Mononuclear cell (primary cell): ENCODE measurements around the gene NBPF1. TPM values are rescaled to one million over a fixed set of nuclear protein-coding genes. Genes with fewer than 3 reads are reported as not detected.
"Not testable (repeated sequence)": the region's sequence is repeated elsewhere in the genome, so short reads cannot be mapped to it uniquely, and the experiment has no call there.

ENCODE experiments used
- H3K27me3 ChIP-seq: 2 replicates; pipeline ENCODE4 v1.6.0; 2011; ENCODE audit warnings: low read length, control low read depth; ENCODE audit not compliant: insufficient read depth
- H3K4me1 ChIP-seq: 2 replicates; pipeline ENCODE4 v1.5.1; 2011; ENCODE audit warnings: mild to moderate bottlenecking, low read length, control low read depth; ENCODE audit not compliant: insufficient read depth
- H3K4me3 ChIP-seq: 2 replicates; pipeline ENCODE4 v1.5.1; 2011; ENCODE audit warnings: mild to moderate bottlenecking, low read length, moderate library complexity
- H3K9me3 ChIP-seq: 2 replicates; pipeline ENCODE4 v1.5.1; 2011; ENCODE audit warnings: low read depth, mild to moderate bottlenecking, control low read depth, low read length
- total RNA-seq: library from RNA; depleted of rRNA; stranded (reverse); fragments of >200 nt; gene quantifications from one replicate; pipeline ENCODE4 v1.2.3, GENCODE V29; 2012

The NBPF1 gene
- total RNA-seq, 1 donor: 15.4 TPM

GRCh38 chr1:16631248-16632043 lies 18.1 kb upstream of the NBPF1 start:
- Histone ChIP-seq H3K4me1 (no peaks in the 10 kb centered on the region), H3K27me3 (no peaks in the 10 kb centered on the region), H3K4me3 (no peak overlapping the region), H3K9me3 (no peaks in the 10 kb centered on the region)

- Histone ChIP-seq H3K4me3 (no peak overlapping the region), H3K4me1 (no peaks in the 10 kb centered on the region), H3K9me3 (no peaks in the 10 kb centered on the region), H3K27me3 (no peaks in the 10 kb centered on the region)
Measured at GRCh38 chr1:16630661-16631247, 17.4 kb upstream of the NBPF1 start.

GRCh38 chr1:16629916-16630530 lies 16.7 kb upstream of the NBPF1 start:
- not testable (repeated sequence) for H3K27me3 ChIP-seq, H3K9me3 ChIP-seq, H3K4me1 ChIP-seq, H3K4me3 ChIP-seq

GRCh38 chr1:16628361-16629111 lies 15.2 kb upstream of the NBPF1 start:
- Histone ChIP-seq H3K4me3 (no peak overlapping the region), H3K4me1 (no peaks in the 10 kb centered on the region), H3K27me3 (no peaks in the 10 kb centered on the region), H3K9me3 (no peaks in the 10 kb centered on the region)

- not testable (repeated sequence) for H3K9me3 ChIP-seq, H3K4me3 ChIP-seq, H3K4me1 ChIP-seq, H3K27me3 ChIP-seq
Measured at GRCh38 chr1:16626409-16626983, 13.1 kb upstream of the NBPF1 start.

- H3K4me1 ChIP-seq: no peaks in the 10 kb centered on the region
- no peak overlapping the region for H3K4me3 ChIP-seq
- no peaks in the 10 kb centered on the region for H3K9me3 ChIP-seq
- H3K27me3 ChIP-seq: no peaks in the 10 kb centered on the region
Measured at GRCh38 chr1:16625497-16626408, 12.4 kb upstream of the NBPF1 start.

- not testable (repeated sequence) for H3K4me1 ChIP-seq, H3K27me3 ChIP-seq, H3K4me3 ChIP-seq, H3K9me3 ChIP-seq
Measured at GRCh38 chr1:16623812-16624719, 10.7 kb upstream of the NBPF1 start.

GRCh38 chr1:16623337-16623736 lies 10.0 kb upstream of the NBPF1 start:
- H3K4me1 ChIP-seq, H3K4me3 ChIP-seq, H3K27me3 ChIP-seq, H3K9me3 ChIP-seq: not testable (repeated sequence)

GRCh38 chr1:16621681-16622315 lies 8.4 kb upstream of the NBPF1 start:
- not testable (repeated sequence) for H3K4me1 ChIP-seq, H3K4me3 ChIP-seq, H3K27me3 ChIP-seq, H3K9me3 ChIP-seq

- Histone ChIP-seq H3K4me1 (no peaks in the 10 kb centered on the region), H3K9me3 (no peaks in the 10 kb centered on the region), H3K4me3 (no peak overlapping the region), H3K27me3 (no peaks in the 10 kb centered on the region)
Measured at GRCh38 chr1:16621300-16621658, 7.9 kb upstream of the NBPF1 start.

GRCh38 chr1:16619803-16620501 lies 6.6 kb upstream of the NBPF1 start:
- H3K27me3 ChIP-seq, H3K4me3 ChIP-seq, H3K9me3 ChIP-seq, H3K4me1 ChIP-seq: not testable (repeated sequence)

GRCh38 chr1:16618719-16619118 lies 5.4 kb upstream of the NBPF1 start:
- Histone ChIP-seq H3K27me3 (peaks cover 11% of the 10 kb centered on the region), H3K4me3 (no peak overlapping the region), H3K9me3 (no peaks in the 10 kb centered on the region), H3K4me1 (peaks cover 10% of the 10 kb centered on the region)
